Measurements from ENCODE around the gene KIF4B.
"Not testable (repeated sequence)": the region's sequence is repeated elsewhere in the genome, so short reads cannot be mapped to it uniquely, and the experiment has no call there.

Gene KIF4B
- 0 reads per million in 9 experiments for total RNA-seq

- DNase-seq (no peak), ATAC-seq (replicated peaks) (no peak)
- Mint-ChIP-seq H3K9me3 (no peaks in the 10 kb centered on the region), H3K27ac (no peak within 1 kb of the TSS), H3K4me3 (no peak within 1 kb of the TSS), H3K36me3 (ENCODE audit: insufficient read depth) (no peaks in the 10 kb centered on the region), H3K27me3 (peaks cover 31 to 49% of the 10 kb centered on the region in 2 donors), H3K4me1 (ENCODE audit: low read depth in 2 of 2) (no peaks in the 10 kb centered on the region)
Observed at GRCh38 chr5:155013526-155013925, at the start of gene KIF4B. TSS of gene KIF4B (plus strand) at chr5:155013755. CDS start at chr5:155013860, 105 bp downstream.

- no peaks in the 10 kb centered on the region for H3K9me3 Mint-ChIP-seq
- ATAC-seq (replicated peaks), result no peak
- H3K4me3 Mint-ChIP-seq, result no peak overlapping the region
- H3K27ac Mint-ChIP-seq, result peak overlapping the region in 1 of 2 donors; percentile 20
- DNase-seq, result no peak
- peaks cover 41% of the 10 kb centered on the region for H3K36me3 Mint-ChIP-seq (ENCODE audit: insufficient read depth)
- no peaks in the 10 kb centered on the region for H3K27me3 Mint-ChIP-seq
- H3K4me1 Mint-ChIP-seq (ENCODE audit: low read depth in 2 of 2), result peaks cover 0 to 8% of the 10 kb centered on the region in 2 donors
Observed at GRCh38 chr5:154966081-154966841, 47.3 kb upstream of the KIF4B start.

- H3K27ac Mint-ChIP-seq, result peak overlapping the region in 1 of 2 donors; percentile 20
- H3K27me3 Mint-ChIP-seq, result no peaks in the 10 kb centered on the region
- H3K36me3 Mint-ChIP-seq (ENCODE audit: insufficient read depth), result peaks cover 35% of the 10 kb centered on the region
- ATAC-seq (replicated peaks), result no peak
- DNase-seq, result no peak
- no peaks in the 10 kb centered on the region for H3K9me3 Mint-ChIP-seq
- no peak overlapping the region for H3K4me3 Mint-ChIP-seq
- peaks cover 0 to 8% of the 10 kb centered on the region in 2 donors for H3K4me1 Mint-ChIP-seq (ENCODE audit: low read depth in 2 of 2)
Observed at GRCh38 chr5:154966874-154967273, 46.7 kb upstream of the KIF4B start.

GRCh38 chr5:154967421-154968024, 46.0 kb upstream of the KIF4B start:
- no peak overlapping the region for H3K4me3 Mint-ChIP-seq
- H3K9me3 Mint-ChIP-seq, result no peaks in the 10 kb centered on the region
- no peak for ATAC-seq (replicated peaks)
- H3K27ac Mint-ChIP-seq, result no peak overlapping the region
- DNase-seq, result no peak
- H3K36me3 Mint-ChIP-seq (ENCODE audit: insufficient read depth), result peaks cover 28% of the 10 kb centered on the region
- peaks cover 0 to 8% of the 10 kb centered on the region in 2 donors for H3K4me1 Mint-ChIP-seq (ENCODE audit: low read depth in 2 of 2)
- no peaks in the 10 kb centered on the region for H3K27me3 Mint-ChIP-seq

GRCh38 chr5:154968953-154969352, 44.6 kb upstream of the KIF4B start:
- peaks cover 22% of the 10 kb centered on the region for H3K36me3 Mint-ChIP-seq (ENCODE audit: insufficient read depth)

GRCh38 chr5:154970759-154971158, 42.8 kb upstream of the KIF4B start:
- H3K9me3 Mint-ChIP-seq, result no peaks in the 10 kb centered on the region
- ATAC-seq (replicated peaks) (no peak), DNase-seq (no peak)
- peaks cover 13% of the 10 kb centered on the region for H3K36me3 Mint-ChIP-seq (ENCODE audit: insufficient read depth)
- no peak overlapping the region for H3K4me3 Mint-ChIP-seq
- no peak overlapping the region for H3K27ac Mint-ChIP-seq
- peaks cover 0 to 3% of the 10 kb centered on the region in 2 donors for H3K4me1 Mint-ChIP-seq (ENCODE audit: low read depth in 2 of 2)
- H3K27me3 Mint-ChIP-seq, result no peaks in the 10 kb centered on the region

More at GRCh38 chr5:154968953-154969352, 44.6 kb upstream of the KIF4B start:
- H3K9me3 Mint-ChIP-seq, result no peaks in the 10 kb centered on the region
- no peak overlapping the region for H3K27ac Mint-ChIP-seq
- DNase-seq (no peak), ATAC-seq (replicated peaks) (no peak)
- no peak overlapping the region for H3K4me3 Mint-ChIP-seq
- H3K27me3 Mint-ChIP-seq, result no peaks in the 10 kb centered on the region
- peaks cover 0 to 8% of the 10 kb centered on the region in 2 donors for H3K4me1 Mint-ChIP-seq (ENCODE audit: low read depth in 2 of 2)

- no peaks in the 10 kb centered on the region for H3K27me3 Mint-ChIP-seq
- no peak overlapping the region for H3K27ac Mint-ChIP-seq
- H3K4me3 Mint-ChIP-seq, result no peak overlapping the region
- DNase-seq (no peak), ATAC-seq (replicated peaks) (no peak)
- no peaks in the 10 kb centered on the region for H3K9me3 Mint-ChIP-seq
- peaks cover 12% of the 10 kb centered on the region for H3K36me3 Mint-ChIP-seq (ENCODE audit: insufficient read depth)
- no peaks in the 10 kb centered on the region for H3K4me1 Mint-ChIP-seq (ENCODE audit: low read depth in 2 of 2)
Observed at GRCh38 chr5:154971501-154971900, 42.1 kb upstream of the KIF4B start.

GRCh38 chr5:154972476-154973080, 41.0 kb upstream of the KIF4B start:
- DNase-seq (no peak), ATAC-seq (replicated peaks) (no peak)
- Mint-ChIP-seq H3K27me3 (no peaks in the 10 kb centered on the region), H3K4me3 (no peak overlapping the region), H3K4me1 (ENCODE audit: low read depth in 2 of 2) (no peaks in the 10 kb centered on the region), H3K9me3 (no peaks in the 10 kb centered on the region), H3K27ac (no peak overlapping the region), H3K36me3 (ENCODE audit: insufficient read depth) (peaks cover 5% of the 10 kb centered on the region)

GRCh38 chr5:154976082-154976481, 37.5 kb upstream of the KIF4B start:
- not testable (repeated sequence) for H3K27me3 Mint-ChIP-seq; H3K9me3 Mint-ChIP-seq; DNase-seq; ATAC-seq (replicated peaks); H3K36me3 Mint-ChIP-seq (ENCODE audit: insufficient read depth); H3K27ac Mint-ChIP-seq; H3K4me3 Mint-ChIP-seq; H3K4me1 Mint-ChIP-seq (ENCODE audit: low read depth in 2 of 2)

- Mint-ChIP-seq H3K36me3 (ENCODE audit: insufficient read depth) (no peaks in the 10 kb centered on the region), H3K27me3 (no peaks in the 10 kb centered on the region), H3K4me3 (no peak overlapping the region), H3K27ac (no peak overlapping the region), H3K4me1 (ENCODE audit: low read depth in 2 of 2) (no peaks in the 10 kb centered on the region), H3K9me3 (no peaks in the 10 kb centered on the region)
- DNase-seq, result no peak
- ATAC-seq (replicated peaks), result no peak
Observed at GRCh38 chr5:154977409-154977808, 36.1 kb upstream of the KIF4B start.

- not testable (repeated sequence) for H3K9me3 Mint-ChIP-seq; H3K36me3 Mint-ChIP-seq (ENCODE audit: insufficient read depth); H3K27ac Mint-ChIP-seq; DNase-seq; H3K27me3 Mint-ChIP-seq; H3K4me3 Mint-ChIP-seq; ATAC-seq (replicated peaks); H3K4me1 Mint-ChIP-seq (ENCODE audit: low read depth in 2 of 2)
Observed at GRCh38 chr5:154978294-154978693, 35.3 kb upstream of the KIF4B start.

- peaks cover 31 to 34% of the 10 kb centered on the region in 2 donors for H3K27me3 Mint-ChIP-seq
- ATAC-seq (replicated peaks) (no peak), DNase-seq (no peak)
- H3K4me1 Mint-ChIP-seq (ENCODE audit: low read depth in 2 of 2), result no peaks in the 10 kb centered on the region
- H3K4me3 Mint-ChIP-seq, result no peak overlapping the region
- H3K36me3 Mint-ChIP-seq (ENCODE audit: insufficient read depth), result no peaks in the 10 kb centered on the region
- no peaks in the 10 kb centered on the region for H3K9me3 Mint-ChIP-seq
- no peak overlapping the region for H3K27ac Mint-ChIP-seq
Observed at GRCh38 chr5:154984946-154985516, 28.5 kb upstream of the KIF4B start.

GRCh38 chr5:154986151-154986550, 27.4 kb upstream of the KIF4B start:
- Mint-ChIP-seq H3K27ac (no peak overlapping the region), H3K27me3 (peaks cover 41 to 43% of the 10 kb centered on the region in 2 donors), H3K4me1 (ENCODE audit: low read depth in 2 of 2) (no peaks in the 10 kb centered on the region), H3K9me3 (no peaks in the 10 kb centered on the region), H3K4me3 (no peak overlapping the region), H3K36me3 (ENCODE audit: insufficient read depth) (no peaks in the 10 kb centered on the region)
- ATAC-seq (replicated peaks) (no peak), DNase-seq (no peak)

All from effector memory CD8-positive, alpha-beta T cell (primary cell).